ENCODE data around the gene PLEKHG5. TPM values are rescaled to one million over a fixed set of nuclear protein-coding genes. Genes with fewer than 3 reads are reported as not detected.

The PLEKHG5 gene
- total and polyA plus RNA-seq, 2 donors (not counting 1 experiment from before 2014, with no cell fraction given), result 0.42 to 3.3 TPM

DNA sequence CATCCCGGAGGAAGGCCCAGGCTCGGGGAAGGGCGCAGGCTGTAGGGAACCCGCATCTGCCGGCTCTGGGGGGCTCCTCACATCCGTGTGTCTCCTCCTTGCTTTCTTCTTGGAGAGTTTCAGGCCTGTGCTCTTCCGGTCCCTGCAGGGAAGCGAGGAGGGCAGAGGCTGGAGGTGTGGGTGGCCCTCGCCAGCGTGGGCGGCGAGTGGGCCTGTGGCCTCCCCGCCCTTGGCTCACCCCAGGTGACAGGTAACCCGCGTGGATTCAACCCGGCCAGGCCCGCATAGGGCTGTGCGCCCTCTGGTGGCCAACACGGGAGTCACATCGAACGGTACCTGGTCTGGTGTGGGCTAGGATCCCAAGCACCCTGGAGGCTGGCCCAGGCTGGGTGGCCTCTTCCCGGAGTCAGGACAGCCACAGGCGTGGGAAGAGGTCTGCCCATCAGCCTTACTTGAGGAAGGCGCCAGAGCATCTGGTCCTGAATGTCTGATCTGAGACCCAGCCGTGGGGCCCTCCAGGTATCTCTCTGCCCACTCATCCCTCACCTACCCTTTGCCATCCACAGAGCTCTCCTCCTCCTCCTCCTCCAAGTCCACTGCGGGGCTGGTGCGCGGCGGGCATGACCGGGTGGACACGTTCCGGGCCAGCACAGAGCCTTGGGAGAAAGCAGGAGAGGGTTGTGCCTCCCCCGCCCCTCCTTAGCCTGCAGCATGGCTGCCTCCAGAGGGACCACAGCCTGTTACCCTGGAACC lies 15.9 kb downstream of the PLEKHG5 start:
- H3K79me2 ChIP-seq (ENCODE audit: control insufficient read depth, insufficient read depth, low read length), result no peaks in the 10 kb centered on the region
- no peak overlapping the region for H3K4me3 ChIP-seq (replicated peaks in 1 of 4; ENCODE audit: control extremely low read depth in 1 of 4, insufficient read depth in 1 of 4, low read depth in 3 of 4, low read length in 4 of 4)
- DNase-seq (ENCODE audit: low read depth in 2 of 2), result no peak
- no peak overlapping the region for H2AFZ ChIP-seq (ENCODE audit: low read length)
- no peak overlapping the region for H3K9ac ChIP-seq (ENCODE audit: insufficient read depth, low read length)
- H3K36me3 ChIP-seq (ENCODE audit: control insufficient read depth, insufficient read depth, low read length), result no peaks in the 10 kb centered on the region
- H3K27ac ChIP-seq (ENCODE audit: insufficient read depth, low read length), result no peak overlapping the region
- no peaks in the 10 kb centered on the region for H3K4me1 ChIP-seq (ENCODE audit: control insufficient read depth, extremely low read depth, insufficient read depth, low read length)
- no peak overlapping the region for H3K4me2 ChIP-seq (ENCODE audit: extremely low read depth, insufficient read depth, low read length)
- H3K27me3 ChIP-seq (ENCODE audit: control insufficient read depth, insufficient read depth, low read length), result no peaks in the 10 kb centered on the region
- no peaks in the 10 kb centered on the region for H3K9me3 ChIP-seq (ENCODE audit: control insufficient read depth, insufficient read depth, low read depth, low read length)
- no peak for TF ChIP-seq EZH2 (IDR thresholded peaks at IDR 0.05; ENCODE audit: low read length, missing control alignments)
- TF ChIP-seq, protein P1, sequence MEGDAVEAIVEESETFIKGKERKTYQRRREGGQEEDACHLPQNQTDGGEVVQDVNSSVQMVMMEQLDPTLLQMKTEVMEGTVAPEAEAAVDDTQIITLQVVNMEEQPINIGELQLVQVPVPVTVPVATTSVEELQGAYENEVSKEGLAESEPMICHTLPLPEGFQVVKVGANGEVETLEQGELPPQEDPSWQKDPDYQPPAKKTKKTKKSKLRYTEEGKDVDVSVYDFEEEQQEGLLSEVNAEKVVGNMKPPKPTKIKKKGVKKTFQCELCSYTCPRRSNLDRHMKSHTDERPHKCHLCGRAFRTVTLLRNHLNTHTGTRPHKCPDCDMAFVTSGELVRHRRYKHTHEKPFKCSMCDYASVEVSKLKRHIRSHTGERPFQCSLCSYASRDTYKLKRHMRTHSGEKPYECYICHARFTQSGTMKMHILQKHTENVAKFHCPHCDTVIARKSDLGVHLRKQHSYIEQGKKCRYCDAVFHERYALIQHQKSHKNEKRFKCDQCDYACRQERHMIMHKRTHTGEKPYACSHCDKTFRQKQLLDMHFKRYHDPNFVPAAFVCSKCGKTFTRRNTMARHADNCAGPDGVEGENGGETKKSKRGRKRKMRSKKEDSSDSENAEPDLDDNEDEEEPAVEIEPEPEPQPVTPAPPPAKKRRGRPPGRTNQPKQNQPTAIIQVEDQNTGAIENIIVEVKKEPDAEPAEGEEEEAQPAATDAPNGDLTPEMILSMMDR (conservative IDR thresholded peaks at IDR 0.05 in 1 of 2, IDR thresholded peaks at IDR 0.05 in 1 of 2; ENCODE audit: low read depth in 1 of 2, low read length in 2 of 2), result peak; percentile 77 to 83
- H4K20me1 ChIP-seq (ENCODE audit: control insufficient read depth, extremely low read depth, insufficient read depth, low read length), result no peaks in the 10 kb centered on the region

DNA sequence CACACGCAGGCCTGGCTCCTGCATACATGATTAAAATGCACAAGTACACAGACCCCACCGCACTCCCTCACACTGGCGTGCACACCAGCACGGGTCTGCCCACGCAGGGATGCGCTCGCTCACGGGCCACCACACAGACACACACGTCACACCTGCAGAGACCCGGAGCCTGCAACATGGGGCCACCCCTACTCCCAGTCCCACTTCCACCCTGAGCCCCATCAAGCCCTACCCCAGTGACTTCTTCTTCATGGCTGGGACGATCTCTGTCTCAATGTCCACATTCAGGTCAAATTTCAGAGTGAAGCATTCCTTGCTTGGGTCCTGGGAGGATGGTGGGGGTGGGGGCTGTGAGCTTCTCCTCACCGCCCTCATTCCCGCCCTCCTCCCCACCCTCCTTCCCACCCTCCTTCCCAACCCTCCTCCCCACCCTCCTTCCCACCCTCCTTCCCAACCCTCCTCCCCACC lies 16.6 kb downstream of the PLEKHG5 start:
- no peaks in the 10 kb centered on the region for H3K27me3 ChIP-seq (ENCODE audit: control insufficient read depth, insufficient read depth, low read length)
- no peaks in the 10 kb centered on the region for H3K9me3 ChIP-seq (ENCODE audit: control insufficient read depth, insufficient read depth, low read depth, low read length)
- H3K36me3 ChIP-seq (ENCODE audit: control insufficient read depth, insufficient read depth, low read length), result no peaks in the 10 kb centered on the region
- H3K4me1 ChIP-seq (ENCODE audit: control insufficient read depth, extremely low read depth, insufficient read depth, low read length), result no peaks in the 10 kb centered on the region
- H3K79me2 ChIP-seq (ENCODE audit: control insufficient read depth, insufficient read depth, low read length), result no peaks in the 10 kb centered on the region
- no peak overlapping the region for H3K4me3 ChIP-seq (replicated peaks in 1 of 4; ENCODE audit: control extremely low read depth in 1 of 4, insufficient read depth in 1 of 4, low read depth in 3 of 4, low read length in 4 of 4)
- H3K27ac ChIP-seq (ENCODE audit: insufficient read depth, low read length), result no peak overlapping the region
- TF ChIP-seq, protein P1 (conservative IDR thresholded peaks at IDR 0.05 in 1 of 2, IDR thresholded peaks at IDR 0.05 in 1 of 2; ENCODE audit: low read depth in 1 of 2, low read length in 2 of 2), result no peak
- TF ChIP-seq EZH2 (IDR thresholded peaks at IDR 0.05; ENCODE audit: low read length, missing control alignments), result no peak
- H2AFZ ChIP-seq (ENCODE audit: low read length), result no peak overlapping the region
- no peak overlapping the region for H3K4me2 ChIP-seq (ENCODE audit: extremely low read depth, insufficient read depth, low read length)
- H4K20me1 ChIP-seq (ENCODE audit: control insufficient read depth, extremely low read depth, insufficient read depth, low read length), result no peaks in the 10 kb centered on the region
- H3K9ac ChIP-seq (ENCODE audit: insufficient read depth, low read length), result no peak overlapping the region
- no peak for DNase-seq (ENCODE audit: low read depth in 2 of 2)

DNA sequence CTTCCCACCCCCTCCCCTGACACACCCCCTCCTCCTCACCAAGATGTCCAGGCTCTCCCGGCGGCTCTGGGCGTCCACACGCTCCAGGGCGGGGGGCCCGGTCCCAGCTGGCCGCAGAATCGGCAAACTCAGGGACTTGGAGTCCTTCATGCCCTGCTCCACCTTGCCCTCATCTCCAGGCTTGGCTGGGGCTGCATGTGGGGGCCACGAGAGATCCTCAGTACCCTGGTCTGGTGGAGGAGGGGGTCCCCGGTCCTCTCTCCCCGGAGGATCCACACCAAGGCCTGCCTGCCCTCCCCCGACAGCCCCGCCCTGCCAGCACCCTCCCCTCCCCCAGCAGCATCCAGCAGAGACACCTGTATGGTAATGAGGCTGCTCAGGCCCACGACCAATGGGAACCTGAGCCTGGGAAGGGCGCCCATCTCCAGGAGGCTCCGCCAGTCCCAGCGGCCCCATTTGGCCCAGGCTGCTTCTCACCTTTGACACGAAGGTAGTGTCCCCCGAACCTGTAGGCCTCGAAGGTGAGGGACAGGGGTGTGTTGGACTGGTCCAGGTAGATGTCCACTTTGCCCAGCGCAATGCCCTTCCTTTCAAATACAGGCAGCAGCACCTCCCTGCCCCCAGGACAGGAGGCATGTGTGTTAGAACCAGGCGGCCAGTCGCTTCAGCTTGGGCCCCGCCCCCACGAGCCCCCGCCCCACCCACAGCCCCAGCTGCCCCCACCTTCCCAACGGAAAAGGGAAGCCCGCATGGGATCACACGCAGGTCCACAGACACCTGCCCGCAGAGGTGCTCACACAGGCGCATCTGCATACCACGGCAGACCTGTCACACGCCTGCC lies 17.3 kb downstream of the PLEKHG5 start:
- no peak overlapping the region for H2AFZ ChIP-seq (ENCODE audit: low read length)
- H3K36me3 ChIP-seq (ENCODE audit: control insufficient read depth, insufficient read depth, low read length), result no peaks in the 10 kb centered on the region
- TF ChIP-seq EZH2 (IDR thresholded peaks at IDR 0.05; ENCODE audit: low read length, missing control alignments), result no peak
- TF ChIP-seq, protein P1 (conservative IDR thresholded peaks at IDR 0.05 in 1 of 2, IDR thresholded peaks at IDR 0.05 in 1 of 2; ENCODE audit: low read depth in 1 of 2, low read length in 2 of 2), result no peak

More for the DNA sequence above, 17.3 kb downstream of the PLEKHG5 start:
- Histone ChIP-seq H3K27me3 (ENCODE audit: control insufficient read depth, insufficient read depth, low read length) (no peaks in the 10 kb centered on the region), H3K4me1 (ENCODE audit: control insufficient read depth, extremely low read depth, insufficient read depth, low read length) (no peaks in the 10 kb centered on the region), H3K4me3 (replicated peaks in 1 of 4; ENCODE audit: control extremely low read depth in 1 of 4, insufficient read depth in 1 of 4, low read depth in 3 of 4, low read length in 4 of 4) (no peak overlapping the region), H3K9ac (ENCODE audit: insufficient read depth, low read length) (no peak overlapping the region), H3K79me2 (ENCODE audit: control insufficient read depth, insufficient read depth, low read length) (no peaks in the 10 kb centered on the region), H4K20me1 (ENCODE audit: control insufficient read depth, extremely low read depth, insufficient read depth, low read length) (no peaks in the 10 kb centered on the region), H3K9me3 (ENCODE audit: control insufficient read depth, insufficient read depth, low read depth, low read length) (no peaks in the 10 kb centered on the region), H3K27ac (ENCODE audit: insufficient read depth, low read length) (no peak overlapping the region), H3K4me2 (ENCODE audit: extremely low read depth, insufficient read depth, low read length) (no peak overlapping the region)
- no peak for DNase-seq (ENCODE audit: low read depth in 2 of 2)
